Hematopoietic multipotent progenitor cell (in vitro differentiated cells): ENCODE results near the gene YWHAG. TPM values are rescaled to one million over a fixed set of nuclear protein-coding genes. Genes with fewer than 3 reads are reported as not detected.
"Not testable (repeated sequence)": the region's sequence is repeated elsewhere in the genome, so short reads cannot be mapped to it uniquely, and the experiment has no call there.

ENCODE experiments used
- DNase-seq, 3 donors: peaks; one replicate each; pipeline ENCODE4 v3.0.0-alpha.2; 2011 to 2015; ENCODE audit warnings: low read depth in 2 of 3, low spot score in 2 of 3
- total RNA-seq: library from RNA; depleted of rRNA; stranded (reverse); fragments of >200 nt; gene quantifications from one replicate; pipeline ENCODE4 v1.2.3, GENCODE V29; 2012

The YWHAG gene
- total RNA-seq, 1 donor = 45.2 TPM

GRCh38 chr7:76351372-76351771, 7.4 kb downstream of the YWHAG start:
- no peak for DNase-seq

GRCh38 chr7:76349313-76349885, 9.4 kb downstream of the YWHAG start:
- no peak for DNase-seq

GRCh38 chr7:76347710-76348109, 11.1 kb downstream of the YWHAG start:
- DNase-seq = no peak

- DNase-seq = no peak
These were observed 12.0 kb downstream of the YWHAG start for GRCh38 chr7:76346778-76347177.

DNA sequence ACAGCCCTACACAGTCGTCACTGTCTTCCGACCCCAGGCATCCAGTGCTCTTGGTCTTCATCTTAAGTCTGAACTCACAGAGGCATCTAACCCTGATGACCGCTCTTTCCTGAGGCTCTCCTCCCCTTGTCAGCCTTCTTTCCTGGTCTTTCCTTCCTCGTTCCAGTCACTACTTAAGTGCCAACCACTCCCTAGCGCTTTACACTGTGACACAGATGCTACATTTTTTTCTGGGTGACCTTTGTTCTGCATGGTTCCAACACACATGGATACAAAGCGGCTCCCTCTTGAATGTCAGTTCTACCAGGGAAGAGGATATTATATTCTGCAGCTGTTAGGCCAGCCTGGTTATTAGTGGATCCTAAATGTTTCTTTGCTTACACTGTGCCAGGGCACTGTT, 12.7 kb downstream of the YWHAG start:
- DNase-seq = no peak

DNA sequence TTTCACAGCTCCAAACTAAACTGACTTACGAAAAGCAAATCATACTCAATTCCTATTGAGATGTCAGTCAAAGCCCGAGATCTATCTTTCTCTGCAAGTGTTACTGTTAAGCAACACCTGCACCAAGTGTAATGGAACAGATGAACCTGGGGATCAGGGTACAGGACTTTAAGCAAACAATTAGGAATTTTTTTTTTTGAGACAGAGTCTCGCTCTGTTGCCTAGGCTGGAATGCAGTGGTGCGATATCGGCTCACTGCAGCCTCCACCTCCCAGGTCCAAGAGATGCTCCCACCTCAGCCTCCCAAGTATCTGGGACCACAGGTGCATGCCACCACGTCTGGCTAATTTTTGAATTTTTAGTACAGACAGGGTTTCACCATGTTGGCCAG, 14.9 kb downstream of the YWHAG start:
- no peak for DNase-seq

- DNase-seq = no peak
These were observed 15.4 kb downstream of the YWHAG start for GRCh38 chr7:76343294-76343930.

DNA sequence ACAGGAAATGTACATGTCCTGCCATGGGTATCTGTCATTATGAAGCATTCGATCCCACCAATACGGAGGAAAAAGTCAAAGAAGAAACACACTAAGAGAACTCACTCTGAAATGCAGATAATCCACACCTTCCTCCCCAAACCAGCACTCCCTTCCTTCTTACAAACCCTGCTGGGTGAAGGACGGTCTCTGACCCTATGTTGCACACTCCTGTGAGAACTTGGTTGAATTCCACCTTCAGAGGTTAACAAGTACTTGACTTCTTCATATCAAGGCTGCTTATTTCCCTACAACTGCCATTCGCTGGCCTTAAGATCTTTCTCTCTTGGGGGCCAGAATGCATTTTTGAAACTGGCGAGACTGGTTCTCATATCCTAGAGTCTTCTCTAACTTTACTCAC, 16.6 kb downstream of the YWHAG start:
- DNase-seq = no peak

DNA sequence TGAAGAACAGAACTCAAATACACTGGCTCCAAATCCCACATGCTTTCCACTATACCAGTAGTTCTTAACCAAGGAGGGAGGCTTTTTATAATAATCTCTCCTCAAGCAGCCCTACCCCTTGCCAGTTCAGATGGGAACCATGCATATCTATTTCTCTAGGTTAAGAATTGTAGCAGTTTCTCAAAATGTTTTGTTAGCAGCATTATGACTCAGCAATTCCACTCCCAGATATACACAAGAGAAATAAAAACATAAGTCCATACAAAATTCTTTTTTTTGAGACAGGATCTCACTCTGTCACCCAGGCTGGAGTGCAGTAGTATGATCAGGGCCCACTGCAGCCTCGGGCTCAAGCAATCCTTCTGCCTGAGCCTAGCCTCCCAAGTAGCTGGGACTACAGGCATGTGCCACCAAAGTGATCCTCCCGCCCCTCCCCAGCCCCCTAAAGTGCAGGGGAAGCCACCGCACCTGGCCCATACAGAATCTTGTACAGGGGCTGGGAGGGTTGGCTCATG, 18.1 kb downstream of the YWHAG start:
- DNase-seq = peak in 1 of 3 donors; percentile 62

DNA sequence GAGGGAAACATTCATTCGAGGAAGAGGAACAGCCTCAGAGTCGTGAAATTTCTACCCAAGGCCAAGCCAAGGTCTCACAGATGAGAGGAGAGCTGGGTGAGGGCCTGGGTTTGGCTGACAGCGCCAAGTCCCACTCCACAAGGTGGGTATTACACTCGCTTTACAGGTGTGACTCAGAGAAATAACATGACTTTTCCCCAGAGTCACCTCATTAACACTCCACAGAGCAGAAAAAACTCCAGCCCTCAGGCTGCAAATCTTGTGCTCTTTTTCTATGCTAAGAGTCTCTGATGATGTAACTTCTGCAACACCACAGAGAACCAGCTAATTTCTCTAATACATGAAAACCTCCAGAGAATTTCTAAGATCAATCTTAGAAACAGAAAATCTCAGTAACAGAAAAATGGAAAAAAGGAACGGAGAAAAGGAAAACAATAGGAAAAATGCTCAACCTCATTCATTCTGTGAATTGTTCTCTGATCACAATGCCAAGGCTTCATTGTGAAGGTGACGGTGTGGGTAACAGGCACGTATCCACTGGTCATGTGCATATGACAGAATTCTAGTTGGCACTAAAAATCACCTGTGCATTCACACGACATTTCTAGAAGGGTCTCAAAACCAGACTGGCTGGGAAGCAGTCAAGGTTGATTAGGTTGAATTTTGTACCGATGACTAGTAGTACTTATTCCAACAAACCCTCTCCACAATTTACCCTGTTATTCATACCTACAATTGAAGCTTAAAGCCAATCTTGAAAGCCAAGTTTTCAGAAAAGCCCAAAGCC, 20.3 kb downstream of the YWHAG start:
- DNase-seq = no peak

DNA sequence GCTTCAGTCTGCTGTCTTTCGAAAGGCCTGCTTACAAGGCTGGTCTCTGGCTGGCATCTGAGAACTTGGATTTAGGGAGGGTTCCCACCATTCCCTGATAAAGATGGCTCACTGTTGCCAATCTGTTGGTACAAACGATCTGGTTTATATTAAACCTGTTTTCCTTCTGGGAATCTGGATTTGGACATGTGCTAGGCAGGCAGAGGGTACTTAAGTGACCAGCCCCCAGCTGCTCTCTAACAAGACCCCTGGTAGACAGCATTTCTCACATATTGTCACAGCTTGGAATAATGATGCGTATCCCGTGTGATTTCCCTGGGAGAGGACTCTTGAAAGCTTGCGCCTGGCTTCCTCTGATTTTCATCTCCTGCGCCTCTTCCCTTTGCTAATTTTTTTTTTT, 21.6 kb downstream of the YWHAG start:
- no peak for DNase-seq

GRCh38 chr7:76336094-76336493, 22.7 kb downstream of the YWHAG start:
- no peak for DNase-seq

- not testable (repeated sequence) for DNase-seq
These were observed 23.4 kb downstream of the YWHAG start for GRCh38 chr7:76335417-76335816.

GRCh38 chr7:76334320-76334967, 24.3 kb downstream of the YWHAG start:
- DNase-seq = no peak

- DNase-seq = no peak
These were observed 25.2 kb downstream of the YWHAG start for GRCh38 chr7:76333511-76334101.

GRCh38 chr7:76332078-76332477, 26.7 kb downstream of the YWHAG start:
- DNase-seq = no peak

GRCh38 chr7:76330673-76331072, 28.1 kb downstream of the YWHAG start:
- peak in 1 of 3 donors; percentile 21 for DNase-seq

GRCh38 chr7:76330261-76330660, 28.5 kb downstream of the YWHAG start:
- DNase-seq = no peak

- DNase-seq = no peak
These were observed 29.3 kb downstream of the YWHAG start for GRCh38 chr7:76329479-76329878.

- no peak for DNase-seq
These were observed 30.4 kb downstream of the YWHAG start for GRCh38 chr7:76328389-76328788.

DNA sequence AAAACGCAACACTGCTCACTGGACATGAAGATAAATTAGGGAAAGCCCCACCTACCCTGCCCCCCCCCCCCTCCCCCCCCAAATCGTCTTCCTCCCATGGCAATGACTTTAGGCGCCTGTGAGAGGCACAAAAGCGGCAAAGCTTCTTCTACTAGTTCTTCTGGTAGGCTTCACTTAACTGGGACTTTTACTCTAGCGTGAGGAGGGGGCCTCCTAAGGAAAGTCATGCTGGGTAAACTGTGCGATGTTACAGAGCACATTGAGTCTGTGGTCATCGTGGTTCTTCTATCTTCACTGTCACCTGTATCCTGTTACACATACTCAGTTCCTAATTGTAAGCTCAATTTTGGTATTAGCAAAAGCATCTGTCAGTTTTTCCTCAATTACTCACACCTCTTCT, 31.2 kb downstream of the YWHAG start:
- peak in 2 of 3 donors; percentile 97 to 98 for DNase-seq
